ENCODE measurements around the gene RNF31.

Gene RNF31

DNA sequence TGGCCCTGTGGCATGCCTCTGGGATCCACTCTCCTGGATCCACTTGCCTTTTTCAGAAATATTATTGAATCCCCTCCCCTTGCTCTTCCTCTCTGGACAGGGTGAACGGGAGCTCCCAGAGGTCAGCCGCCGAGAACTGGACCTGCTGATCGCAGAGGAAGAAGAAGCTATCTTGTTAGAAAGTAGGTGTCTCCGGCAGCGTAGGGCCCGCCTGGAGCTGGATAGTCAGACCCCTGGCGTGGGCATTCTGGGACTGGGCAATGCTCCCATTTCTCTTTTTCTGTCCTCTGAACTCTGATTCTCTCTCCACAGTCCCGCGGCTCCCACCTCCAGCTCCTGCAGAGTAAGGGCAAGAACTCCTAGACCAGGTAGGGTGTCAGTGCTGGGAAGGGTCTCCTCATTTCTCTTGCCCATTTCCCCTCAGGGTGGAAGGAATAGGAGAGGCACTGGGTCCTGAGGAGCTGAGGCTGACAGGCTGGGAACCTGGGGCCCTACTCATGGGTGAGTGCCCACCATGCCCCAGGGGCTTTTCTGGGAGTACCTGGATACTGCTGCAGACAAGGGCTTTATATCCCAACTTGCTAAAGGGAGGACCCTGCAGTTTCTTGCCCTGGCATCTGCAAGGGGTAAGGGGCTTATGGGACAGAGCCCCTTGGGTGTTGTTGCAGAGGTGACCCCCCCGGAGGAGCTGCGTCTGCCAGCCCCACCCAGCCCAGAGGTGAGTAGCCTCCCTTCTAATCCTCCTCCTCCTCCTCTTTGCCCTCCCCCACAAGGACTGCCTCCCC lies 29.9 kb downstream of the RNF31 start:
- in situ Hi-C loops (cut with HindIII; ENCODE audit: low pct_ligation_motif_present, low pct_unique_long_range_greater_than_20kb, low sequenced_read_pairs): no loop called here
- no peak for DNase-seq

DNA sequence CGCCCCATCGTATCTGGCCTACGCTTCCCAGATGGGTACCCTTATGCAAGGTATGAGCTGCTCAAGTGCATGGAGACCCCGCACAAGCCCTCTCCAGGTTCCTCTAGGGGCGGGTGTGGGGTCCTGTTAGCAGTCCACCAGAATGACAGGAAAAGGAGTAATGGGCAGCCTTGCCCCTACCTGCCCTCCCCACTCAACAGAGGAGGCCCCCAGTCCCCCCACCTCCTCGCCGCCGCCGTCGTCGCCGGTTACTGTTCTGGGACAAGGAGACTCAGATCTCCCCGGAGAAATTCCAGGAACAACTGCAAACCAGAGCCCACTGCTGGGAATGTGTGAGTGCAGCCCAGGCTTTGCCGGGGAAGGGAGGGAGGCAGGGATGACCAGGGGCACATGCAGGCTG lies 30.6 kb downstream of the RNF31 start:
- no peak for DNase-seq

DNA sequence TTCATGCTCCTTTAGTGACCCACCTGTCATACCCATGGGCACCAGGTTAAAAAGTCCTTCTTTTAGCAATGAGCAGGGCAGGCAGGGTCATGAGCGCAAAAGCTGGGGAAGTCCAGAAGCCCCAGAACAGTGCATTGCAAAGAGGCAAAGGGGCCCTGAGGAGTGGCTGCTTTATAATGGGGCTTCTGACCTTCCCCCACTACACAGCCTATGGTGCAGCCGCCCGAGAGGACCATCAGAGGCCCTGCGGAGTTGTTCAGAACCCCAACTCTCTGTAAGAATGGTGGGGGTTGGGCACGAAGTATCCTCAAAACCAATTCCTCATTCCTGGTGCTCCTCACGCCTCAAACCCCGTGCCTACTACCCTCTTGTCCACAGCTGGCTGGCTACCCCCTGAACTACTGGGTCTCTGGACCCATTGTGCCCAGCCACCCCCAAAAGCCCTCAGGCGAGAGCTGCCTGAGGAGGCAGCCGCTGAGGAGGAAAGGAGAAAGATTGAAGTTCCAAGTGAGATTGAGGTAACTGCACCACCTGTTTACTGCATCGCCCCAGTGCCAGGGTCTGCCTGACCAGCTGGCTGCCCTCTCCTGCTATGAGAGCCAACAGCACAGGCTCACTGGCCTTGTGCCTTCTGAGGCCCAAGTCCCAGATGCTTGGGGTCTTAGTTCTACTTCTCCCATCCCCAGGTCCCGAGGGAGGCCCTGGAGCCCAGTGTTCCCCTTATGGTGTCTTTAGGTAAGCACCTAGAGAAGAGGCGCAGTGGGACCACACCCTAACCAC lies 31.3 kb downstream of the RNF31 start:
- DNase-seq: no peak
- in situ Hi-C loops (cut with HindIII; ENCODE audit: low pct_ligation_motif_present, low pct_unique_long_range_greater_than_20kb, low sequenced_read_pairs): no loop called here

More for the DNA sequence above, 30.6 kb downstream of the RNF31 start:
- in situ Hi-C loops (cut with HindIII; ENCODE audit: low pct_ligation_motif_present, low pct_unique_long_range_greater_than_20kb, low sequenced_read_pairs): no loop called here

DNA sequence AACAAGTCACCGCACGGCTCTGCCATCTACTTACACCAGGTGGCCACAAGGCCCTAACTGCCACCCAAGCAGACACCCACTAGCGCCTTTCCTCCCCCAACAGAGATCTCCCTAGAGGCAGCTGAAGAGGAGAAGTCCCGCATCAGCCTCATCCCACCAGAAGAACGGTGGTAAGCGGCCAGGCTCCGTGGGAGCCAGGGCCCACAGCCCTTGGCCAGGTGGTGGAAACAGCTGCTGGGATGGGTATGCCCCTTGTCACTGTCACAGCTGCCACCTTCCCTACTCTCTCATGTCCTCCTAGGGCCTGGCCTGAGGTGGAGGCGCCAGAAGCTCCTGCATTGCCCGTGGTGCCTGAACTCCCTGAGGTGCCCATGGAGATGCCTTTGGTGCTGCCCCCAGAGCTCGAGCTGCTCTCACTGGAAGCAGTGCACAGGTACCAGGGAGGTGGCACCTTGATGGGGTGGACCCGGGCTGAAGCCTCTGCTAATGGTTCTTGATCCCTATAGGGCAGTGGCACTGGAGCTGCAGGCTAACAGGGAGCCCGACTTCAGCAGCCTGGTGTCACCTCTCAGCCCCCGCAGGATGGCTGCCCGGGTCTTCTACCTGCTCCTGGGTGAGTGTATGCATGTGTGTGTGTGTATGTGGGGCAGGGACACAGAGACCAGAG lies 32.1 kb downstream of the RNF31 start:
- in situ Hi-C loops (cut with HindIII; ENCODE audit: low pct_ligation_motif_present, low pct_unique_long_range_greater_than_20kb, low sequenced_read_pairs): no loop called here
- no peak for DNase-seq

DNA sequence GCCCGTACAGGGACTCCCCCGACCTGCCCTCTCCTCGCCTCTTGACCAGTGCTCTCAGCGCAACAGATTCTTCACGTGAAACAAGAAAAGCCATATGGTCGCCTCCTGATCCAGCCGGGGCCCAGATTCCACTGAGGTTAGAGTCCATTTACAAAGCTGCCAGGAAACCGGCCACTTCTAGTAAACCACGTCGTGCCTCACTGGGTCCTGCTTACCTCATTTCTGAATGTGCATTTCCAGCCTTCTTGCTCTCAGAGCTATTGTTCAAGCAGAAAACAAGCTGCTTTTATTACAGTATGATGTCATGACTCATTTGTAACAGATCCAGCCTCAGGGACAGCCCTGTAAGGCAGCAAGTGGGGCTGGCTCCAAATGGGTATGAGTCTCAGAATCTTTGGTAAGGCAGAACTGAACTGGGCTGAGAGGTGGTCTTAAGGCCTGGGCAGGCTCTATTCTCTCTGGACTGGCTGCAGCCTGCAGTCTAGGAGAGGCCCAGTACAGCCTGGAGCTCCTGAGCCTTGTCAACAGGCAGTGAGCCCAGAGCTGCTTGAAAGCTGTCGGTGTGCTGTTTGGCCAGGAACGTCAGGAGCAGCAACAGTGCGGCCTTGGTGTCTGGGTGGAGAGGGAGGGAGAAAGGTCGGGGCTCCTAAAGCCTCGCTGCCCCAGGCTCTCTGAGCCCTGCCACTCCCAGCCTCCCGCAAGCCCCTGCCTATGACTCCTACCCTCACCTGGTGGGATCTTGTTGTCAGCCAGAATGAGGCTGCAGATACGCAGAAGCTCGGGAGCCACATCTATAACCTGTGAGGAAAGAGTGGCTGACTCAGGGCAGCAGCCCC lies 32.9 kb downstream of the RNF31 start:
- in situ Hi-C loops (cut with HindIII; ENCODE audit: low pct_ligation_motif_present, low pct_unique_long_range_greater_than_20kb, low sequenced_read_pairs): no loop called here
- peak; percentile 85 for DNase-seq

DNA sequence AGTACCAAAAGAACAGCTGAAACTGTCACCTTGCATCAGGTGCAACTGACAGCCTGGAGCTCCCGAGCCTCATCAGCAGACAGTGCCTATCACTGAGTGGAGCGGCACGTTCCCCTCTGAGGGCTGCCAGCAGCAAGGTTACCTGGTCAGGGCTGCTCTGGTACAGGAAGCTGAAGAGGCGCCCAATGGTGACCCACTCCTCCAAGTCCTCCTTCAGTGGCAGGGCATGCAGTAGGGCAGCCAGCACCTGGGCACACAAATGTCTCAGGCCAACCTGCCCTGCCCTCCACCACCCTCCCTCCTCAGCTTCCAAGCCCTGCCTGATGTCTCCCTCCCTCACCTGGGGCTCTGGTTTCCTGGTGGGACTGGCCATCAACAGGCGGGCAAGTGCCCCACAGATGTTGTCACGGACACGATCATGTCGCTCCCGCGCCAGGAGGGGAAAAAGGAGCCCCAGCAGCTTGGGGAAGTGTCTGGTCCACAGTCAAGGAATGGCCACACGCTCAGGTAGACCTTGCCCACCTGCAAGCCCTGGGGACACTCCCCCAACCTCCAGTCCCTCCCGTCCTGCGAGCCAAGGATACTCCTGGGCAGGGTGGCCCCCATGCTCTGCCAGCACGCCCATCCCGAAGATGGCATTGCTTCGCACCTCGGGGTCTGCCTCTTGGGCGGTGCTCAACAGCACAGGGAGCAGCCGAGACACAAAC lies 34.2 kb downstream of the RNF31 start:
- in situ Hi-C loops (cut with HindIII; ENCODE audit: low pct_ligation_motif_present, low pct_unique_long_range_greater_than_20kb, low sequenced_read_pairs): no loop called here
- DNase-seq: no peak

DNA sequence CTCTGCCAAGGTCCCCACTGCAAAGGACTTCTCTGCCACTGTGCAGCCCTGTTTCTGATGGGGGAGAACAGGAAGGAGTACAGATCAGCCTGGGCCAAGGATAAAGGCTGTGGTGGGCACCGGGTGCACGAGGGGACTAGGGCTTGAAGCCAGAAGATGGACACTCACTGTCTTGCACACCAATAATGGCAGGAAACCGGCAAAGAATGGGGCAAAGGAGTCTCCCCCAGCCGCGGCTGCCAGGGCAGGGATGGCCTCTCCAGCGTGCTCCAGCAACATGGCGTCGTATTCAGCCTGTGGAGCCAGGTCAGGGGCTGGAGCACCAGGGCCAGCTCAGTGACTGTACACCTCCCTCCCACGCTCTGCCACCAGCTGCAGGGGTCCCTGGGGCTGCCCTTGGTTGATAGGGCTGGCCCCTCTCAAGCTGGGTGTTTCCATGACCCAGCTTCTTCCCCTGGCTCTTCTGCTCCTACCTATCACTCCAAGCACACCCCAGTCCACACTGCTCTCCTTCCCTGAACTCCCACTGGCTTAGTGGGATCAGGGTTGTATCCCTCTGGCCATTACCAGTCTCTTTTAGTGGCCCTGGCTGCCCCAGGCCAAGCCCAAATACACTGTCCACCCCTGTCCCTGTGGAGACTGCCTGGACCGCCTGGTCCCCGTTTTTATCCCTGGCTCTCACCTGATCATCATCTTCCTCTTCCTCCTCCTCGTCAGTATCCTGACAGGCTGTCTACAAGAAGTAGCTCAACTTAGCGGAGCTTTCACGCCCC lies 35.0 kb downstream of the RNF31 start:
- DNase-seq: no peak
- in situ Hi-C loops (cut with HindIII; ENCODE audit: low pct_ligation_motif_present, low pct_unique_long_range_greater_than_20kb, low sequenced_read_pairs): no loop called here

DNA sequence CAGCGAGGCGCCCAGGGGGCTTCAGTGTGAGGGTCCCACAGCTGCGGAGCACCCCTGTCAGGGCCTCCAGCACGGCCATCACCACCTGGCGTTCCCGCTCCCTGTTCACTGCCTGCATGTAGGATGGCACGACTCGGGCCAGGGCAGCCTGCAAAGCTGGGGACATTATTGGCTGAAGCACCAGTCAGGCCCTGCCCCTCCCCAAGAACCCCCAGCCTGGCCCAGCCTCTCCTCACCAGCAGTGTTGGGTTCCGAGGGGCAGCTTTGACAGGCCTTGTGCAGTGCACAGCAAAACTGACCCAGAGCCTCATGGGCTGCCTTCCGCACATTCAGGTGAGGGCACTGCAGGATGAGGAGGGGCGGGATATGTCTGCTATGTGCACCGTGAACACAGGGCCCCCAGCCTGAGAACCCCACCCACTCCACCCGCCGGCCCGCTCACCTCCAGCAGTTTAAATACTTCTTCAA lies 35.8 kb downstream of the RNF31 start:
- no peak for DNase-seq
- in situ Hi-C loops (cut with HindIII; ENCODE audit: low pct_ligation_motif_present, low pct_unique_long_range_greater_than_20kb, low sequenced_read_pairs): no loop called here

DNA sequence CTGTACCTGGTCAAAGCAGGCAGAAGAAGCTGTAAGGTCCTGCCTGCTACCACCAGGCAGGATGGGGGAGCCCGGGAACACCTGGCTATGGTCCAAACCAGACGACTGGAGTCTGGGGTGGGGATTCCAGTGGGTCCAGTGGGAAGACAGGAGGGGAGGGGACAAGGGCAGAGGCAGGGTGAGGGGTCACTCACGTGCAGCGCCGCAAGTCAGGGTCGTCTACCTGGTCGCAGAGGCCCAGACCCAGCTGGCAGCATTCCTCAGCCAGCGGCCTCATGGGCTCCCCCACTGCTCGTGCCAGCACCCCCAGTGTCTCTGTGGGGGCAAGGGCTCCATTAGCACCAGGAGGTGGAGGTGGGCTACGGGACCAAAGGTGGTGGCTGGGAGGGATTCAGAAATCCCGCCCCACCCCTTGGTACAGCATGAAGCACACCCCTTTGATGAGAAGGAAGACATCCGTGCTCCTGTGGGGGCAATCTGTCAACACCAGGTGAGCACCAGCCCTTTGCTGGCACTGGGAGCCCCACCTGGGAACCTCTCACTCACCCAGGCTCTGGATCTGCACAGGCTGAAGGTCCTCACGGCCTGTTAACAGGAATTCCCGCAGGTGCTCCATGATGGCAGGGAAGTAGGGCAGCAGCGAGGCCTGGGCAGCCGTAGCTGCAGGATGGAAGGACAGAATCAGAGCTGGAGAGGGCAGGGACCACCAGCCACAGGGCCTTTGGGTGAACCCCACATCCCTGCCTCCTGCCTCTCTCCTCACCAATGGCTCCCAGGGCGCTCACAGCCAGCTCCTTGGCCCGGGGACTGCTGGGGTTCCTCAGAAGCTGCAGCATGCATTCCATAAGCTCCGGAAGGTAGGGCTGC lies 37.0 kb downstream of the RNF31 start:
- in situ Hi-C loops (cut with HindIII; ENCODE audit: low pct_ligation_motif_present, low pct_unique_long_range_greater_than_20kb, low sequenced_read_pairs): no loop called here
- DNase-seq: no peak

DNA sequence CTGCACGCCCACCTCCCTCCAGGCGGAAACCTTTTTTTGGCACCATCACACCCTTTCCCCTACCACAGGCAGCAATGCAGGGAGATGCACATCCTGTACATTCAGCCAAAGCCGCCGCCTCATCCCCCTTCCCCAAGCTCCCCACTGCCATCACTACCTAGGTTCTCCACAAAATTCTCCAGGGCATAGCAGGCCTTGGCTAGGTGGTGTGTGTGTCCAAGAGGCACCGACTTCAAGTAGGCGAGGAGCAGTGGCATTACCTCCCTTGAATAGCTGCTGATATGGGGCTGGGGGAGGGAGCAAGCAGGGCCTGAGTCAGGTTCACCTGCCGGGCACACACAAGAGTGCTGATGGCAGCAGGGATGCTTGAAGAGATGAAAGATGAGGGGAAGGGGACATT lies 37.7 kb downstream of the RNF31 start:
- in situ Hi-C loops (cut with HindIII; ENCODE audit: low pct_ligation_motif_present, low pct_unique_long_range_greater_than_20kb, low sequenced_read_pairs): no loop called here
- DNase-seq: no peak

DNA sequence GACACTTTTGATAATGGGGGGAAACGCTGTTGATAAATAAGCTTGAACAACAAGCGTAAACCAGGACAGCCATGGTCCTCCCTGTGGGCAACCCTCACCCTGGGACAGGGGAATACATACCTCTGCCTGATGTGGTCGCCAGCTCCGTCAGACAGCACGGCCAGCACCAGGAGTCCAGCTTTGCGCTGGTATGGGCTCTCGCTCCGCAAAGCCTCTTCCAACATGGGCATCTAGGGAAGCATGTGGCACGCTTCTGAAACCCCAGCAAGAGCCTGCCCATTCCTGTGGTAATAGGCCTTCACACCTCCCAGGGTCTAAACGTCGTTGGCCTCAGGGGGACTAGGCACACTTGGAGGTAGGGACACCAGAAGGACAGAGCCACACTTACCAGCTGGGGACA lies 38.4 kb downstream of the RNF31 start:
- no peak for DNase-seq
- in situ Hi-C loops (cut with HindIII; ENCODE audit: low pct_ligation_motif_present, low pct_unique_long_range_greater_than_20kb, low sequenced_read_pairs): no loop called here

DNA sequence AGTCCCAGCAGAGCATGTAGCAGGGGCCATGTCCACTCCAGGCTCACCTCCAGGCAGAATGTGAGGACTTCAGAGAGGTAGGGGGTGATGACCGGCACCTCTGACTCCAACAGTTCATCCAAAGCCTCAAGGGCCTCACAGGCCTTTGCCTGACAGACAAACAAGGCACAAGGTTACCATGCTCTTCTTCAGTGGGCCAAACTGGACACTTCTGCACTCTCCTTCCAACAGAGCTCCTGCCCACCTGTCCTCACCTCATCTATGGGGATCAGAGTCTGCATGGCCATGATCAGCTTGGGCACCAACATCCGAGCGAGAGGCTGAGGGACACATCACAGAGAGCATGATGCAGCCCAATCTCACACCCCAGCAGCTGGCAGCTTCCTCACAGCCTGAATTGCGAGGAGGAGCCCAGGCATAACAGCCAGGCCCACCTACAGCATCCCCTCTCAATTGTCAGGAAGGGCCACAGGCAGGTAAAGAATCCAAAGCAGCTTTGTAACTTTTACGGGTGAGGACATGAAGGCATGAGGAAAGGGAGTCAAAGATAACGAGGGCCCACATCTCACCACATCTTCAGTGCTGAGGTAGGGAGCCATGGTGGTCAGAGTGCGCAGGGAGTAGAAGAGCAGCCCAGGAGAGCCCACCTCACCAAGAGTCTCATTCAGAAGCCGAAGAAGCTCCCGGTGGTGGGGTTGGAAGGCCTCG lies 39.7 kb downstream of the RNF31 start:
- in situ Hi-C loops (cut with HindIII; ENCODE audit: low pct_ligation_motif_present, low pct_unique_long_range_greater_than_20kb, low sequenced_read_pairs): no loop called here
- DNase-seq: no peak

DNA sequence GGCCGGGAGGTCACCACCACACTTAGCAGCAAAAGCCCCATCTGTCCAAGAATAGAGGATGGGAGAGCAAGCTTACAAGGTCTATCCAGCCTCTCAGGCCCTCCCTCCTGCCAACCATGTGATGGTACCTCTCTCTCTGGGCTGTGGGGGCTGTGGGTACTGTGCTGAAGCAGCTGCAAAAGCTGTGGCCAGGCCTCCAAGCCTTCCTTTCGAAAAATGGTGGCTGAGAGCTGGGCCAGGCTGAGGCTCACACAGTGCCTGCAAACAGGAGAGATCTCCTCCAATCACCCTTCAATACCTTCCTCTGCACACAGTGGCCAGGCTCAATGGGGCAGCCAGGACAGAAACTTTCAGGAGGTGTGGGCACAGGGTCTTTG lies 40.2 kb downstream of the RNF31 start:
- no peak for DNase-seq
- in situ Hi-C loops (cut with HindIII; ENCODE audit: low pct_ligation_motif_present, low pct_unique_long_range_greater_than_20kb, low sequenced_read_pairs): no loop called here

DNA sequence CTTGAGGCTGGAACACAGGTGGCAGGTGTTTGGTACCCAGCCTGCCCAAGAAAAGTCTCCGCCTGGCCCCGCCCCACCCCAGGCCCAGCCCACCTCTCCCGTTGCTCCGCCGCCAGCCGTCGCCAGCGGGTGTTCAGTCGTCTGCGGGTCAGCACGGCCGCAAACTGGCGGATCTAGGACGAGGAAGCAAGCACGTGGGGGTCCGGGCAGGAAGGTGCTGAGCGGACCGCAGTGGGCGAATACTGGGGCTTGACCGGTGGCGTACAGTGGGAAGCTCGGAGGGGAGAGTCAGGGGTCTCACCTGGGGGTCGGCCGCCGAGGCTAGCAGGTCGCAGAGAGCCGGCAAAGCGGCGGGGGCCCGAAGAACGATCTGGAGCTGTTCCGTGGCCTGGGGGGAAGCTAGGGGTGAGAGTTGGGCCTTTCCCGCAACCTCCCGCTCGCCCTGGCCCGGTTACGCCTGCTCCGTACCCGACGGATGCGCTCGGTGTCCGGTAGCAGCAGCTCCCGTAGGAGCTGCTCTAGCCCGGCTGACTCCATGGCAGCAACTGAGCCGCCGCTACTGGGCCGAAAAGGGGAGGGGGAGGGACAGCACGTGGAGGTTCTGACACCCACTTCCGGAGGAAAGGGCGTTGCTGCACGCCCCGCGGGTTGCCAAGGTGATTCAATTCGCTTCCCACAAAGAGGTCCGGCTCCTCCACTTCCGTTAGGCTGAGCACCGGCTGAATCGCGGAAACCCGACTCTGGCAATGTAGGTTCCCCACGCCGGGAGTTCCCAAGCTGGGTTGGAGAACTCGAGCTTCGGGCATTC lies 41.2 kb downstream of the RNF31 start, which contains the start of gene IPO4:
Gene IPO4, minus strand, starts transcription at position 566 of the 808 bp plus-strand sequence. Its CDS starts 29 bp downstream, at position 537.
- peak; percentile 97 for DNase-seq
- in situ Hi-C loops (cut with HindIII; ENCODE audit: low pct_ligation_motif_present, low pct_unique_long_range_greater_than_20kb, low sequenced_read_pairs): no loop called here

DNA sequence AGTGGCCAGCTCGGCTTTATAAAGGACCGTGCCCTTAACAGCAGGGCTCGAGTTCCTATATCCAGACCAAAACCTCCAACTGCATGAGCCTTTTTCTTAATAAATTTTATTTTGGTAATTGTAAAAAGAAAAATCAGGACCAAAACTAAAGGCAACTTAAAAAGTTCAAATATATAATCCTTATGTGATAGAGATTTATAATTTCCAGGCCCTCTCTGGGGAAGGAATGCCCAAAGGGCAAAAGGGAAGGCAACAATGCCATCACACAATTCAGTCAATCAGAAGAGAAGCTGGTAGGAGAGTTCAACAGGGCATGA lies 41.7 kb downstream of the RNF31 start:
- DNase-seq: no peak
- in situ Hi-C loops (cut with HindIII; ENCODE audit: low pct_ligation_motif_present, low pct_unique_long_range_greater_than_20kb, low sequenced_read_pairs): no loop called here
